ENCODE data around the gene PLXDC2.

The PLXDC2 gene

DNA sequence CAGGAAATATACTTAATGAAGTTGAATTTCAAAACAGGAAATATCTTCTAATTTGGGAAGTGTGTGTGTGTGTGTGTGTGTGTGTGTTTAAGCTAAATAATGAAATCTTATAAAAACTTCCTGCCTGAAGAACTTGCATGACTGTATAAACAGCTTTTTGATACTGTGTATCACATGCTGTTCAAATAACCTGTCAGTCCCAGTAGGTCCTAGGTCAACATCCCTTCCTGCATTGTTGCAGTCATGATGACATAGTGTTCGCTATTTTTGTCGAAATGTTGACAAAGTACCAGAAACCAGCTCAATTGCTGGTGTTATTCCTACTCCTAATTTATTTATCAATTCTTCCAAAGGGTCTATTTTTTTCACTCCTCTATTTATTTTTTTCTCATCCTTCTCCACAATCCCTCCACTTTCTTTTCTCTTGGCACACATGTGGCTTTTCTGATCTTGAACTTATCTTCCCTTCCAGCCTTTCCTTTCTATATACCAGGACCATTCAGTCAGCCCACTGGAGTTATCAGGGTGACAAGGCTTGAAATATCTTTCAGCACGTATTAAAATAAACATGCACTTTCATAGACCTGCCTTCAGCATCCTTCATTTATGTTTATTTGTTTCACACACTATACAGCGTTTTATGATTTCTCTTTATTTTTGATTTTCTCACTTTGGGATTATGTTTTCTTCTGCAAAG lies 115.8 kb downstream of the PLXDC2 start:
- no peak overlapping the region for H3K4me2 ChIP-seq (ENCODE audit: low read length)
- H3K27me3 ChIP-seq (ENCODE audit: control insufficient read depth, insufficient read depth, low read length), result no peaks in the 10 kb centered on the region
- H3K9ac ChIP-seq, result no peak overlapping the region
- no peak overlapping the region for H3K27ac ChIP-seq
- H2AFZ ChIP-seq, result no peak overlapping the region
- no peaks in the 10 kb centered on the region for H3K9me3 ChIP-seq (ENCODE audit: control insufficient read depth, low read length)
- no peak overlapping the region for H3K4me3 ChIP-seq (ENCODE audit: low read depth, low read length)
- TF ChIP-seq, protein P1, sequence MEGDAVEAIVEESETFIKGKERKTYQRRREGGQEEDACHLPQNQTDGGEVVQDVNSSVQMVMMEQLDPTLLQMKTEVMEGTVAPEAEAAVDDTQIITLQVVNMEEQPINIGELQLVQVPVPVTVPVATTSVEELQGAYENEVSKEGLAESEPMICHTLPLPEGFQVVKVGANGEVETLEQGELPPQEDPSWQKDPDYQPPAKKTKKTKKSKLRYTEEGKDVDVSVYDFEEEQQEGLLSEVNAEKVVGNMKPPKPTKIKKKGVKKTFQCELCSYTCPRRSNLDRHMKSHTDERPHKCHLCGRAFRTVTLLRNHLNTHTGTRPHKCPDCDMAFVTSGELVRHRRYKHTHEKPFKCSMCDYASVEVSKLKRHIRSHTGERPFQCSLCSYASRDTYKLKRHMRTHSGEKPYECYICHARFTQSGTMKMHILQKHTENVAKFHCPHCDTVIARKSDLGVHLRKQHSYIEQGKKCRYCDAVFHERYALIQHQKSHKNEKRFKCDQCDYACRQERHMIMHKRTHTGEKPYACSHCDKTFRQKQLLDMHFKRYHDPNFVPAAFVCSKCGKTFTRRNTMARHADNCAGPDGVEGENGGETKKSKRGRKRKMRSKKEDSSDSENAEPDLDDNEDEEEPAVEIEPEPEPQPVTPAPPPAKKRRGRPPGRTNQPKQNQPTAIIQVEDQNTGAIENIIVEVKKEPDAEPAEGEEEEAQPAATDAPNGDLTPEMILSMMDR (IDR thresholded peaks at IDR 0.05), result no peak
- peaks cover 28% of the 10 kb centered on the region for H3K79me2 ChIP-seq
- peaks cover 16% of the 10 kb centered on the region for H3K4me1 ChIP-seq
- H3K36me3 ChIP-seq (ENCODE audit: control insufficient read depth, insufficient read depth, low read length), result no peaks in the 10 kb centered on the region

GRCh38 chr10:19932806-19933371 lies 116.7 kb downstream of the PLXDC2 start:
- Histone ChIP-seq H3K36me3 (ENCODE audit: control insufficient read depth, insufficient read depth, low read length) (no peaks in the 10 kb centered on the region), H3K4me2 (ENCODE audit: low read length) (no peak overlapping the region), H3K27ac (no peak overlapping the region), H3K9ac (no peak overlapping the region), H3K27me3 (ENCODE audit: control insufficient read depth, insufficient read depth, low read length) (no peaks in the 10 kb centered on the region), H3K79me2 (peaks cover 32% of the 10 kb centered on the region), H2AFZ (no peak overlapping the region), H3K4me1 (peaks cover 16% of the 10 kb centered on the region), H3K4me3 (ENCODE audit: low read depth, low read length) (no peak overlapping the region), H3K9me3 (ENCODE audit: control insufficient read depth, low read length) (no peaks in the 10 kb centered on the region)
- TF ChIP-seq, protein P1 (IDR thresholded peaks at IDR 0.05), result no peak

- Histone ChIP-seq H3K4me1 (peaks cover 22% of the 10 kb centered on the region), H3K27me3 (ENCODE audit: control insufficient read depth, insufficient read depth, low read length) (no peaks in the 10 kb centered on the region), H3K9me3 (ENCODE audit: control insufficient read depth, low read length) (no peaks in the 10 kb centered on the region), H3K4me2 (ENCODE audit: low read length) (no peak overlapping the region), H3K4me3 (ENCODE audit: low read depth, low read length) (no peak overlapping the region), H3K79me2 (peaks cover 34% of the 10 kb centered on the region), H3K27ac (no peak overlapping the region), H2AFZ (no peak overlapping the region), H3K36me3 (ENCODE audit: control insufficient read depth, insufficient read depth, low read length) (no peaks in the 10 kb centered on the region), H3K9ac (no peak overlapping the region)
- TF ChIP-seq, protein P1 (IDR thresholded peaks at IDR 0.05), result no peak
These were observed 117.5 kb downstream of the PLXDC2 start for GRCh38 chr10:19933772-19934171.

- Histone ChIP-seq H3K27me3 (ENCODE audit: control insufficient read depth, insufficient read depth, low read length) (no peaks in the 10 kb centered on the region), H3K4me1 (peaks cover 22% of the 10 kb centered on the region), H2AFZ (no peak overlapping the region), H3K4me2 (ENCODE audit: low read length) (no peak overlapping the region), H3K36me3 (ENCODE audit: control insufficient read depth, insufficient read depth, low read length) (no peaks in the 10 kb centered on the region), H3K79me2 (peaks cover 34% of the 10 kb centered on the region), H3K9me3 (ENCODE audit: control insufficient read depth, low read length) (no peaks in the 10 kb centered on the region), H3K4me3 (ENCODE audit: low read depth, low read length) (no peak overlapping the region), H3K27ac (no peak overlapping the region), H3K9ac (no peak overlapping the region)
- TF ChIP-seq, protein P1 (IDR thresholded peaks at IDR 0.05), result no peak
These were observed 118.9 kb downstream of the PLXDC2 start for GRCh38 chr10:19935176-19935575.

DNA sequence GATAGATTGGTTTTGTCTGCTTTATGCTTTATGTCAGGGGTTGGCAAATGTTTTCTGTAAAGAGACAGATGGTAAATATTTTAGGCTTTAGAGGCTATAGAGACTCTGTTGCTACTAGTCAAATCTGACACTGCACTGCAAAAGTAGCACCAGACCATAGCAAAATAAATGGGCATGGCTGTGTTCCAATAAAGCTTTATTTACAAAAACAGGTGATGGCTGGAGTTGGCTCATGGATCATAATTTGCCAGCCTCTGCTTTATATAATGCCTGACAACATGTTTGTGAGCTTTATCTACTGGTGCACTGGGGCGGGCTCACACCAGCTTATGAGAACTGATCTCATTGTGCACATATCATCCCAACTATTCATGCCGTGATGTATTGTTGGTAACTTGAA lies 120.1 kb downstream of the PLXDC2 start:
- H3K27ac ChIP-seq, result no peak overlapping the region
- no peak overlapping the region for H3K9ac ChIP-seq
- TF ChIP-seq, protein P1 (IDR thresholded peaks at IDR 0.05), result no peak
- H3K79me2 ChIP-seq, result peaks cover 34% of the 10 kb centered on the region
- H3K9me3 ChIP-seq (ENCODE audit: control insufficient read depth, low read length), result no peaks in the 10 kb centered on the region
- H2AFZ ChIP-seq, result no peak overlapping the region
- no peaks in the 10 kb centered on the region for H3K27me3 ChIP-seq (ENCODE audit: control insufficient read depth, insufficient read depth, low read length)
- H3K4me2 ChIP-seq (ENCODE audit: low read length), result no peak overlapping the region
- H3K4me1 ChIP-seq, result peaks cover 19% of the 10 kb centered on the region
- H3K36me3 ChIP-seq (ENCODE audit: control insufficient read depth, insufficient read depth, low read length), result no peaks in the 10 kb centered on the region
- H3K4me3 ChIP-seq (ENCODE audit: low read depth, low read length), result no peak overlapping the region

All from parathyroid adenoma (tissue), 2 donors.